GM12878 (cell line): ENCODE results near the gene PPM1A. TPM values are rescaled to one million over a fixed set of nuclear protein-coding genes. Genes with fewer than 3 reads are reported as not detected.
A peak's percentile ranks its signal among the peaks of the same experiment; 100 is the strongest.

ENCODE experiments used
- BCL11A ChIP-seq: IDR thresholded peaks from 2 replicates; pipeline ENCODE4 v1.6.1; 2011; ENCODE audit warnings: low read depth, low read length
- BHLHE40 ChIP-seq, 2 experiments: fragments of 450-650 bp in 1 of 2; IDR thresholded peaks; 2 replicates each; pipeline ENCODE4 v1.6.1; 2011 to 2017; ENCODE audit warnings: low read depth in 2 of 2, borderline replicate concordance in 1 of 2, improper control_type of control experiment in 1 of 2, low read length in 1 of 2, mild to moderate bottlenecking in 1 of 2
- CBX5 ChIP-seq: sonication (generic); IDR thresholded peaks from 2 replicates; pipeline ENCODE4 v1.6.1; 2016; ENCODE audit warnings: low read depth, moderate library complexity, mild to moderate bottlenecking, inconsistent platforms
- JUNB ChIP-seq: IDR thresholded peaks from 2 replicates; pipeline ENCODE4 v1.6.1; 2016; ENCODE audit warnings: antibody characterized with exemption, mild to moderate bottlenecking
- NFIC ChIP-seq: IDR thresholded peaks from 2 replicates; pipeline ENCODE4 v1.6.1; 2012; ENCODE audit warnings: low read depth, mild to moderate bottlenecking, inconsistent platforms, low read length, moderate library complexity
- NFYB ChIP-seq: IDR thresholded peaks from 2 replicates; pipeline ENCODE4 v1.6.1; 2011; ENCODE audit warnings: low read depth, mild to moderate bottlenecking, low read length, improper control_type of control experiment, moderate library complexity; ENCODE audit not compliant: insufficient read depth
- NR2C1 ChIP-seq: fragments of 450-650 bp; IDR thresholded peaks from 2 replicates; pipeline ENCODE4 v1.6.1; 2017; ENCODE audit warnings: antibody characterized with exemption, mild to moderate bottlenecking, moderate library complexity
- POLR2AphosphoS5 ChIP-seq: IDR thresholded peaks from 2 replicates; pipeline ENCODE4 v1.6.1; 2011; ENCODE audit warnings: mild to moderate bottlenecking, low read length, inconsistent platforms
- RAD51 ChIP-seq: fragments of 450-650 bp; IDR thresholded peaks from 2 replicates; pipeline ENCODE4 v1.6.1; 2016; ENCODE audit warnings: moderate library complexity, mild to moderate bottlenecking, inconsistent platforms
- RUNX3 ChIP-seq: IDR thresholded peaks from 2 replicates; pipeline ENCODE4 v1.6.1; 2012; ENCODE audit warnings: low read length, inconsistent platforms
- STAT3 ChIP-seq: IDR thresholded peaks from 2 replicates; pipeline ENCODE4 v1.6.1; 2011; ENCODE audit warnings: low read depth, low read length, improper control_type of control experiment
- TCF7 ChIP-seq: IDR thresholded peaks from 2 replicates; pipeline ENCODE4 v1.6.1; 2014; ENCODE audit warnings: antibody characterized with exemption, borderline replicate concordance
- ZNF217 ChIP-seq: fragments of 450-650 bp; IDR thresholded peaks from 2 replicates; pipeline ENCODE4 v1.6.1; 2017; ENCODE audit warnings: antibody characterized with exemption, mild to moderate bottlenecking
- polyA plus RNA-seq, 11 experiments: library from polyadenylated mRNA; depleted of rRNA in 4 of 11; unstranded in 6 of 11; stranded (reverse) in 5 of 11; fragments of >200 nt; fragmentation: Nextera tagmentation in 4 of 11; fragmentation: Illumina TruSeq in 1 of 11; extraction: Ambion mirVana in 4 of 11; extraction: Trizol in 1 of 11; gene quantifications; 1 replicate in 1 of 11; 2 replicates in 10 of 11; pipeline versions ENCODE4 v1.2.1 to v1.2.3, GENCODE V29; 2011 to 2016; ENCODE audit warnings: inconsistent platforms in 2 of 11, missing spikeins in 2 of 11, low read depth in 1 of 11
- total RNA-seq, 4 experiments: library from RNA; depleted of rRNA in 3 of 4; stranded (reverse); fragments of >200 nt in 3 of 4; fragmentation: Illumina TruSeq in 1 of 4; extraction: Trizol in 1 of 4; gene quantifications; 2 replicates each; pipeline versions ENCODE4 v1.2.1 to v1.2.3, GENCODE V29; 2013 to 2021
- TF ChIP-seq, protein P1 (sequence below): fragments of 450-650 bp; IDR thresholded peaks from 2 replicates; pipeline ENCODE4 v1.6.1; 2017; ENCODE audit warnings: mild to moderate bottlenecking, moderate library complexity
- TF ChIP-seq, protein P2 (sequence below): fragments of 450-650 bp; IDR thresholded peaks from 2 replicates; pipeline ENCODE4 v1.6.1; 2017; ENCODE audit warnings: mild to moderate bottlenecking, moderate library complexity
- TF ChIP-seq, protein P3 (sequence below): IDR thresholded peaks from 2 replicates; pipeline ENCODE4 v1.6.1; 2012; ENCODE audit warnings: low read depth, low read length, improper control_type of control experiment

Gene PPM1A
- total and polyA plus RNA-seq, 10 of the 15 experiments (the other 5 are each of a cell fraction or from before 2014, with no cell fraction given) = 16.8 to 124 (median 47.0) TPM

DNA sequence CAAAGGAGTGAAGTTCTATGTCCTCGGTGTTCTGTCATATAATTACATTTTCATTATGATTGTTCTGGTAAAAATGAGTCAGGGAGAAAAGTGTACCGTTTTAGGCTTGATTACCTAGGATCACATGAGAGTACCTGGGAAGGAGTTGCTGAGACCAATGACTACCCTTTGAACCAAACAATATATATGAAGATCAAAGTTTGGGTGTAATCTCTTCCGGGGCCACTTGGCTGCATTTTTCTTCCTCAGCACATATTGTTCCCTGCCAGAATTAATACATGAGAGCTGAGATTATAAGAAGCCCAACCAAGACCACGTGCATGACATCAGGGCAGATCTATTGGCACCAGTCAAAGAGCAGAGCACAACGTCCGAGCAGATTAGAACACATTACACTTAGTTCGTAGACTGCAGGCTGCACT is 42.8 kb upstream of the PPM1A start (continued):
- TF ChIP-seq, protein P1, sequence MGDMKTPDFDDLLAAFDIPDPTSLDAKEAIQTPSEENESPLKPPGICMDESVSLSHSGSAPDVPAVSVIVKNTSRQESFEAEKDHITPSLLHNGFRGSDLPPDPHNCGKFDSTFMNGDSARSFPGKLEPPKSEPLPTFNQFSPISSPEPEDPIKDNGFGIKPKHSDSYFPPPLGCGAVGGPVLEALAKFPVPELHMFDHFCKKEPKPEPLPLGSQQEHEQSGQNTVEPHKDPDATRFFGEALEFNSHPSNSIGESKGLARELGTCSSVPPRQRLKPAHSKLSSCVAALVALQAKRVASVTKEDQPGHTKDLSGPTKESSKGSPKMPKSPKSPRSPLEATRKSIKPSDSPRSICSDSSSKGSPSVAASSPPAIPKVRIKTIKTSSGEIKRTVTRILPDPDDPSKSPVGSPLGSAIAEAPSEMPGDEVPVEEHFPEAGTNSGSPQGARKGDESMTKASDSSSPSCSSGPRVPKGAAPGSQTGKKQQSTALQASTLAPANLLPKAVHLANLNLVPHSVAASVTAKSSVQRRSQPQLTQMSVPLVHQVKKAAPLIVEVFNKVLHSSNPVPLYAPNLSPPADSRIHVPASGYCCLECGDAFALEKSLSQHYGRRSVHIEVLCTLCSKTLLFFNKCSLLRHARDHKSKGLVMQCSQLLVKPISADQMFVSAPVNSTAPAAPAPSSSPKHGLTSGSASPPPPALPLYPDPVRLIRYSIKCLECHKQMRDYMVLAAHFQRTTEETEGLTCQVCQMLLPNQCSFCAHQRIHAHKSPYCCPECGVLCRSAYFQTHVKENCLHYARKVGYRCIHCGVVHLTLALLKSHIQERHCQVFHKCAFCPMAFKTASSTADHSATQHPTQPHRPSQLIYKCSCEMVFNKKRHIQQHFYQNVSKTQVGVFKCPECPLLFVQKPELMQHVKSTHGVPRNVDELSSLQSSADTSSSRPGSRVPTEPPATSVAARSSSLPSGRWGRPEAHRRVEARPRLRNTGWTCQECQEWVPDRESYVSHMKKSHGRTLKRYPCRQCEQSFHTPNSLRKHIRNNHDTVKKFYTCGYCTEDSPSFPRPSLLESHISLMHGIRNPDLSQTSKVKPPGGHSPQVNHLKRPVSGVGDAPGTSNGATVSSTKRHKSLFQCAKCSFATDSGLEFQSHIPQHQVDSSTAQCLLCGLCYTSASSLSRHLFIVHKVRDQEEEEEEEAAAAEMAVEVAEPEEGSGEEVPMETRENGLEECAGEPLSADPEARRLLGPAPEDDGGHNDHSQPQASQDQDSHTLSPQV = peak; percentile 45; the same call in 1 of the 2 replicates
- TF ChIP-seq, protein P2, sequence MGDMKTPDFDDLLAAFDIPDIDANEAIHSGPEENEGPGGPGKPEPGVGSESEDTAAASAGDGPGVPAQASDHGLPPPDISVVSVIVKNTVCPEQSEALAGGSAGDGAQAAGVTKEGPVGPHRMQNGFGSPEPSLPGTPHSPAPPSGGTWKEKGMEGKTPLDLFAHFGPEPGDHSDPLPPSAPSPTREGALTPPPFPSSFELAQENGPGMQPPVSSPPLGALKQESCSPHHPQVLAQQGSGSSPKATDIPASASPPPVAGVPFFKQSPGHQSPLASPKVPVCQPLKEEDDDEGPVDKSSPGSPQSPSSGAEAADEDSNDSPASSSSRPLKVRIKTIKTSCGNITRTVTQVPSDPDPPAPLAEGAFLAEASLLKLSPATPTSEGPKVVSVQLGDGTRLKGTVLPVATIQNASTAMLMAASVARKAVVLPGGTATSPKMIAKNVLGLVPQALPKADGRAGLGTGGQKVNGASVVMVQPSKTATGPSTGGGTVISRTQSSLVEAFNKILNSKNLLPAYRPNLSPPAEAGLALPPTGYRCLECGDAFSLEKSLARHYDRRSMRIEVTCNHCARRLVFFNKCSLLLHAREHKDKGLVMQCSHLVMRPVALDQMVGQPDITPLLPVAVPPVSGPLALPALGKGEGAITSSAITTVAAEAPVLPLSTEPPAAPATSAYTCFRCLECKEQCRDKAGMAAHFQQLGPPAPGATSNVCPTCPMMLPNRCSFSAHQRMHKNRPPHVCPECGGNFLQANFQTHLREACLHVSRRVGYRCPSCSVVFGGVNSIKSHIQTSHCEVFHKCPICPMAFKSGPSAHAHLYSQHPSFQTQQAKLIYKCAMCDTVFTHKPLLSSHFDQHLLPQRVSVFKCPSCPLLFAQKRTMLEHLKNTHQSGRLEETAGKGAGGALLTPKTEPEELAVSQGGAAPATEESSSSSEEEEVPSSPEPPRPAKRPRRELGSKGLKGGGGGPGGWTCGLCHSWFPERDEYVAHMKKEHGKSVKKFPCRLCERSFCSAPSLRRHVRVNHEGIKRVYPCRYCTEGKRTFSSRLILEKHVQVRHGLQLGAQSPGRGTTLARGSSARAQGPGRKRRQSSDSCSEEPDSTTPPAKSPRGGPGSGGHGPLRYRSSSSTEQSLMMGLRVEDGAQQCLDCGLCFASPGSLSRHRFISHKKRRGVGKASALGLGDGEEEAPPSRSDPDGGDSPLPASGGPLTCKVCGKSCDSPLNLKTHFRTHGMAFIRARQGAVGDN = peak; percentile 98
- TF ChIP-seq, protein P3, sequence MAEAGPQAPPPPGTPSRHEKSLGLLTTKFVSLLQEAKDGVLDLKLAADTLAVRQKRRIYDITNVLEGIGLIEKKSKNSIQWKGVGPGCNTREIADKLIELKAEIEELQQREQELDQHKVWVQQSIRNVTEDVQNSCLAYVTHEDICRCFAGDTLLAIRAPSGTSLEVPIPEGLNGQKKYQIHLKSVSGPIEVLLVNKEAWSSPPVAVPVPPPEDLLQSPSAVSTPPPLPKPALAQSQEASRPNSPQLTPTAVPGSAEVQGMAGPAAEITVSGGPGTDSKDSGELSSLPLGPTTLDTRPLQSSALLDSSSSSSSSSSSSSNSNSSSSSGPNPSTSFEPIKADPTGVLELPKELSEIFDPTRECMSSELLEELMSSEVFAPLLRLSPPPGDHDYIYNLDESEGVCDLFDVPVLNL = no peak
- TF ChIP-seq STAT3 (no peak), CBX5 (no peak), POLR2AphosphoS5 (peak; percentile 81), NR2C1 (peak; percentile 82), NFIC (0 out of 2 replicates have a peak, but pooled peaks have one; percentile 31), NFYB (peak; percentile 37; the same call in 1 of the 2 replicates), JUNB (peak; percentile 84), RUNX3 (peak; percentile 18; the same call in 1 of the 2 replicates), BHLHE40 (IDR thresholded peaks at IDR 0.05; ENCODE audit: borderline replicate concordance in 1 of 2, low read depth in 2 of 2, low read length in 1 of 2) (0 out of 4 replicates have a peak, but pooled peaks of 1 of the 2 experiments have one; percentile 15), BCL11A (peak; percentile 11; the same call in 1 of the 2 replicates), ZNF217 (no peak), RAD51 (0 out of 2 replicates have a peak, but pooled peaks have one; percentile 44), TCF7 (peak; percentile 66)
